HFFc6 (cell line): ENCODE results near the gene RAB11B. TPM values are rescaled to one million over a fixed set of nuclear protein-coding genes. Genes with fewer than 3 reads are reported as not detected.
"Not testable (repeated sequence)": the region's sequence is repeated elsewhere in the genome, so short reads cannot be mapped to it uniquely, and the experiment has no call there.

Experiments used
- DNase-seq: peaks from one replicate; pipeline ENCODE4 v3.0.0-alpha.2; 2018
- H3K27ac Mint-ChIP-seq: 2 replicates; pipeline ENCODE4 v1.8.0; 2020; ENCODE audit warnings: mild to moderate bottlenecking, mixed read lengths
- H3K27me3 Mint-ChIP-seq: 2 replicates; pipeline ENCODE4 v1.8.0; 2021; ENCODE audit warnings: mild to moderate bottlenecking, moderate library complexity, mixed read lengths; ENCODE audit not compliant: insufficient read depth
- H3K36me3 Mint-ChIP-seq: 2 replicates; pipeline ENCODE4 v1.8.0; 2021; ENCODE audit warnings: low read depth, mixed read lengths
- H3K4me1 Mint-ChIP-seq: 2 replicates; pipeline ENCODE4 v1.8.0; 2020; ENCODE audit warnings: low read depth, mixed read lengths
- H3K4me3 Mint-ChIP-seq: 2 replicates; pipeline ENCODE4 v1.8.0; 2020; ENCODE audit warnings: mild to moderate bottlenecking, moderate library complexity, mixed read lengths
- H3K9me3 Mint-ChIP-seq: 2 replicates; pipeline ENCODE4 v1.8.0; 2020; ENCODE audit warnings: mild to moderate bottlenecking, mixed read lengths
- total RNA-seq, 6 experiments: library from RNA; stranded (reverse); fragmentation: NEBNext Ultra II Directional; extraction: Animal tissue kit (Norgen Biotek cat#: 25700); gene quantifications; 2 replicates in 1 of 6; 3 replicates in 5 of 6; pipeline ENCODE4 v1.2.3, GENCODE V29; 2021
- TF ChIP-seq, protein P1 (sequence below): fragments of 200-600 bp; sonication (generic); IDR thresholded peaks from 2 replicates; pipeline ENCODE4 v1.5.0; 2021; ENCODE audit warnings: antibody characterized with exemption, mild to moderate bottlenecking

Gene RAB11B
- total RNA-seq, 6 experiments from 2014 or later = 82.5 to 107 (median 92.4) TPM

- no peak for DNase-seq
- Mint-ChIP-seq H3K36me3 (0 out of 2 replicates have a peak, but pooled peaks cover 8% of the 10 kb centered on the region), H3K4me1 (peaks cover 23% of the 10 kb centered on the region), H3K27ac (no peak overlapping the region), H3K9me3 (no peaks in the 10 kb centered on the region), H3K27me3 (no peaks in the 10 kb centered on the region; the same call in 1 of the 2 replicates), H3K4me3 (no peak overlapping the region)
- TF ChIP-seq, protein P1, sequence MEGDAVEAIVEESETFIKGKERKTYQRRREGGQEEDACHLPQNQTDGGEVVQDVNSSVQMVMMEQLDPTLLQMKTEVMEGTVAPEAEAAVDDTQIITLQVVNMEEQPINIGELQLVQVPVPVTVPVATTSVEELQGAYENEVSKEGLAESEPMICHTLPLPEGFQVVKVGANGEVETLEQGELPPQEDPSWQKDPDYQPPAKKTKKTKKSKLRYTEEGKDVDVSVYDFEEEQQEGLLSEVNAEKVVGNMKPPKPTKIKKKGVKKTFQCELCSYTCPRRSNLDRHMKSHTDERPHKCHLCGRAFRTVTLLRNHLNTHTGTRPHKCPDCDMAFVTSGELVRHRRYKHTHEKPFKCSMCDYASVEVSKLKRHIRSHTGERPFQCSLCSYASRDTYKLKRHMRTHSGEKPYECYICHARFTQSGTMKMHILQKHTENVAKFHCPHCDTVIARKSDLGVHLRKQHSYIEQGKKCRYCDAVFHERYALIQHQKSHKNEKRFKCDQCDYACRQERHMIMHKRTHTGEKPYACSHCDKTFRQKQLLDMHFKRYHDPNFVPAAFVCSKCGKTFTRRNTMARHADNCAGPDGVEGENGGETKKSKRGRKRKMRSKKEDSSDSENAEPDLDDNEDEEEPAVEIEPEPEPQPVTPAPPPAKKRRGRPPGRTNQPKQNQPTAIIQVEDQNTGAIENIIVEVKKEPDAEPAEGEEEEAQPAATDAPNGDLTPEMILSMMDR = no peak
These were observed 19.8 kb upstream of the RAB11B start for GRCh38 chr19:8370176-8371010.

DNA sequence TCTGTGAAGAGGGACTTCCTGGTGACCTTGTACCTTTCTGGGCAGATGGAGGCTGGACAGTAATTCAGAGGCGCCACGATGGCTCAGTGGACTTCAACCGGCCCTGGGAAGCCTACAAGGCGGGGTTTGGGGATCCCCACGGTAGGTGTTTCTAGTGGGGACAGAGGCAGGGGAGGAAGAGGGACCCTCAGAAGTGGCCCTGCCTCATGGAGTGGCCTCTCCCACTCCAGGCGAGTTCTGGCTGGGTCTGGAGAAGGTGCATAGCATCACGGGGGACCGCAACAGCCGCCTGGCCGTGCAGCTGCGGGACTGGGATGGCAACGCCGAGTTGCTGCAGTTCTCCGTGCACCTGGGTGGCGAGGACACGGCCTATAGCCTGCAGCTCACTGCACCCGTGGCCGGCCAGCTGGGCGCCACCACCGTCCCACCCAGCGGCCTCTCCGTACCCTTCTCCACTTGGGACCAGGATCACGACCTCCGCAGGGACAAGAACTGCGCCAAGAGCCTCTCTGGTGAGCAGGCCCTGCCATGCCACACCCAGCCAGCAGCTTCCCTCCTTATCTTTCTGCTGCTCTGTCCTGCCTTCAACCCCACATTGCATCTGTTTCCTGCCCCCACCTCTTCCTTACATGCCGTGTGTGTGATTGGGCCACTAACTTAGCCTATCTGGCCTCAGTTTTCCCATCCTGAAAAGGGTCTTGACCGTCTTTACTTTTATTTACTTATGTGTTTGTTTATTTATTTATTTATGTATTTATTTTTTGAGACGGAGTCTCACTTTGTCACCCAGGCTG is 19.0 kb upstream of the RAB11B start:
- H3K9me3 Mint-ChIP-seq = no peaks in the 10 kb centered on the region
- H3K27me3 Mint-ChIP-seq = no peaks in the 10 kb centered on the region; the same call in 1 of the 2 replicates
- no peak overlapping the region for H3K27ac Mint-ChIP-seq
- H3K36me3 Mint-ChIP-seq = peaks cover 9% of the 10 kb centered on the region
- TF ChIP-seq, protein P1 = no peak
- DNase-seq = no peak
- peaks cover 19% of the 10 kb centered on the region for H3K4me1 Mint-ChIP-seq
- H3K4me3 Mint-ChIP-seq = no peak overlapping the region

- no peak overlapping the region for H3K27ac Mint-ChIP-seq
- H3K4me3 Mint-ChIP-seq = no peak overlapping the region
- TF ChIP-seq, protein P1 = no peak
- peaks cover 17% of the 10 kb centered on the region for H3K36me3 Mint-ChIP-seq
- no peak for DNase-seq
- H3K9me3 Mint-ChIP-seq = peaks cover 4% of the 10 kb centered on the region; the same call in 1 of the 2 replicates
- H3K4me1 Mint-ChIP-seq = no peaks in the 10 kb centered on the region
- H3K27me3 Mint-ChIP-seq = no peaks in the 10 kb centered on the region
These were observed 16.0 kb upstream of the RAB11B start for GRCh38 chr19:8373867-8374813.

- not testable (repeated sequence) for DNase-seq, H3K4me3 Mint-ChIP-seq, H3K4me1 Mint-ChIP-seq, H3K27me3 Mint-ChIP-seq, H3K27ac Mint-ChIP-seq, H3K9me3 Mint-ChIP-seq
- peaks cover 23% of the 10 kb centered on the region for H3K36me3 Mint-ChIP-seq
These were observed 14.4 kb upstream of the RAB11B start for GRCh38 chr19:8375766-8376165.

DNA sequence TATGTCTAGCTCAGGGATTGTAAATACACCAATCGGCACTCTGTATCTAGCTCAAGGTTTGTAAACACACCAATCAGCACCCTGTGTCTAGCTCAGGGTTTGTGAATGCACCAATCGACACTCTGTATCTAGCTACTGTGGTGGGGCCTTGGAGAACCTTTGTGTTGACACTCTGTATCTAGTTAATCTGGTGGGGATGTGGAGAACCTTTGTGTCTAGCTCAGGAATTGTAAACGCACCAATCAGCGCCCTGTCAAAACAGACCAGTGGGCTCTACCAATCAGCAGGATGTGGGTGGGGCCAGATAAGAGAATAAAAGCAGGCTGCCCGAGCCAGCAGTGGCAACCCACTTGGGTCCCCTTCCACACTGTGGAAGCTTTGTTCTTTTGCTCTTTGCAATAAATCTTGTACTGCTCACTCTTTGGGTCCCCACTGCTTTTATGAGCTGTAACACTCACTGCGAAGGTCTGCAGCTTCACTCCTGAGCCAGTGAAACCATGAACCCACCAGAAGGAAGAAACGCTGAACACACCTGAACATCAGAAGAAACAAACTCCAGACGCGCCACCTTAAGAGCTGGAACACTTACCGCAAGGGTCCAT is 13.7 kb upstream of the RAB11B start:
- not testable (repeated sequence) for H3K27ac Mint-ChIP-seq, H3K4me1 Mint-ChIP-seq, H3K9me3 Mint-ChIP-seq, DNase-seq, H3K4me3 Mint-ChIP-seq, H3K27me3 Mint-ChIP-seq
- peaks cover 23% of the 10 kb centered on the region for H3K36me3 Mint-ChIP-seq

DNA sequence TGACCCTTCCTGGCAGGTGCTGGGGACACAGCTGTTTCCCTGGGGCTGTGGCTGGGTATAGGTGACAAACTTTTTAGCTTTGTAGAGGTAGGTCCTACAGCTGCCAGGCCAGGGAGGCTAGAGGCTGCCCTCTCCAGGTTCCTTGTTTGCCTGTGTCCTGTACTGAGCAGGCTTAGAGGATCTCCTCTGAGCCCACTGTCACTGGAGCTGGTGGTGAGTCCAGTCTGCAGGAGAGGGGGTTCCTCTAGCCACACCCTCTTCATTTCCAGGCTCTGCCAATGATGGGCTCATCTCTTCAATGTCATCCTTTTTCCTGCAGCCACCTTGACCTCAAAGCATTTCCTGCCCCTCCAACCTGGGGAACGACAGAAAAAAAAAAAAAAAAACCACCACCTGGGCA is 12.6 kb upstream of the RAB11B start:
- TF ChIP-seq, protein P1 = no peak
- Mint-ChIP-seq H3K36me3 (peaks cover 23% of the 10 kb centered on the region), H3K27ac (no peak overlapping the region), H3K4me3 (no peak overlapping the region), H3K4me1 (peaks cover 5% of the 10 kb centered on the region; the same call in 1 of the 2 replicates), H3K9me3 (peaks cover 9% of the 10 kb centered on the region; the same call in 1 of the 2 replicates), H3K27me3 (no peaks in the 10 kb centered on the region)
- DNase-seq = no peak

DNA sequence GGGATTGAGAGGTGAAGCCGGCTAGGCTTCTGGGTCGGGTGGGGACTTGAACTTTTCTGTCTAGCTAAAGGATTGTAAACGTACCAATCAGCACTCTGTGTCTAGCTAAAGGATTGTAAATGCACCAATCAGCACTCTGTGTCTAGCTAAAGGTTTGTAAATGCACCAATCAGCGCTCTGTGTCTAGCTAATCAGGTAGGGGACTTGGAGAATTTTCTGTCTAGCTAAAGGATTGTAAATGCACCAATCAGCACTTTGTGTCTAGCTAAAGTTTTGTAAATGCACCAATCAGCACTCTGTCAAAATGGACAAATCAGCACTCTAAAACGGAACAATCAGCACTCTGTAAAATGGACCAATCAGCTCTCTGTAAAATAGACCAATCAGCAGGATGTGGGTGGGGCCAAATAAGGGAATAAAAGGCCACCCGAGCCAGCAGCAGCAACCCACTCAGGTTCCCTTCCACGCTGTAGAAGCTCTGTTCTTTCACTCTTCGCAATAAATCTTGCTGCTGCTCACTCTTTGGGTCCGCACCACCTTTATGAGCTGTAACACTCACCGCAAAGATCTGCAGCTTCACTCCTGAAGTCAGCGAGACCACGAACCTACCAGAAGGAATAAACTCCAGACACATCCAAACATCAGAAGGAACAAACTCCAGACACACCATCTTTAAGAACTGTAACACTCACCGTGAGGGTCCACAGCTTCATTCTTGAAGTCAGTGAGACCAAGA is 10.8 kb upstream of the RAB11B start:
- DNase-seq, H3K27ac Mint-ChIP-seq, H3K4me1 Mint-ChIP-seq, H3K27me3 Mint-ChIP-seq, H3K4me3 Mint-ChIP-seq, H3K9me3 Mint-ChIP-seq: not testable (repeated sequence)
- peaks cover 15% of the 10 kb centered on the region for H3K36me3 Mint-ChIP-seq

- not testable (repeated sequence) for H3K27ac Mint-ChIP-seq, H3K27me3 Mint-ChIP-seq, H3K4me3 Mint-ChIP-seq, DNase-seq, H3K9me3 Mint-ChIP-seq
- Mint-ChIP-seq H3K36me3 (peaks cover 18% of the 10 kb centered on the region), H3K4me1 (peaks cover 13% of the 10 kb centered on the region; the same call in 1 of the 2 replicates)
These were observed 5.6 kb upstream of the RAB11B start for GRCh38 chr19:8384569-8384968.
